DND-41 (cell line): ENCODE measurements around the gene CLEC19A.

Experiments used
- EZH2 ChIP-seq: IDR thresholded peaks from 3 replicates; pipeline ENCODE4 v1.6.1; 2012; ENCODE audit warnings: borderline replicate concordance, low read depth, mild to moderate bottlenecking, moderate library complexity, low read length, inconsistent platforms; ENCODE audit not compliant: severe bottlenecking
- TF ChIP-seq, protein P1 (sequence below): IDR thresholded peaks from 2 replicates; pipeline ENCODE4 v1.5.1; 2012; ENCODE audit warnings: borderline replicate concordance, low read length, moderate library complexity, mild to moderate bottlenecking; ENCODE audit not compliant: poor library complexity, severe bottlenecking; ENCODE audit errors: extremely low read depth

DNA sequence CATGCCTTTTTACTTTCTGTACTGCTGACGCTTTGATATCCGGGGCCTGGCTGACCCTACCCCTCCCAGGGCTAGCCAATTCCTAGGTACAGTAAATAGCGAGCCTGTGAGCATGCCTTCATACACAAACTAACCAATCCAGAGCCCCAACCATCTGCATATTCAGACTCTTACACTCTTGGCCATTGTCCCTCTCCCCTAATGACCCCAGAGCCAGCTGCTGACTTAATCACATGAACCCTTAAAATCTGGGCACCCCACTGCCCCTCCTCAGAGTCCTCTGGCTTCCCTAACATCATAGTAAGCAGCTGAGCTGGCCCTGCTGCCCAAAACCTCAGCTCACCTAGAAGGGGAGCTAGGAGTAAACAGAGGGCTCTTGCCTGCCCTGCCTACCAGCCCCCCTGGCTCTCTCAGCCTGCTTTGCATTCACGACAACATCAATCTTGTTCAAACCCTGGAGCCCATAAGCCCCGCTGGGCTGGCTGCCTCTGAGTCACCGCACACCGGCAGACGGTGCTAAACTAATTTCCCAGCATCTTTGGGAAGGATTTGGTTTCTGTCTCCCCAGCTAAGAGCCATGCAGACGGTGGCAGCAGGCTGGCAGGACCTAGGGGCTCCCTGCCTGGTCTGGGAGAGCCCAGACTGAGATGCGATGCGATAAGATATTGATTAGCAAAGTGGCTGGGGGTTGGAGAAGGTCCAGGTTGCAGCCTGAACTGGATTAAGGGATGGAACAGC, 63.2 kb downstream of the CLEC19A start:
- TF ChIP-seq, protein P1, sequence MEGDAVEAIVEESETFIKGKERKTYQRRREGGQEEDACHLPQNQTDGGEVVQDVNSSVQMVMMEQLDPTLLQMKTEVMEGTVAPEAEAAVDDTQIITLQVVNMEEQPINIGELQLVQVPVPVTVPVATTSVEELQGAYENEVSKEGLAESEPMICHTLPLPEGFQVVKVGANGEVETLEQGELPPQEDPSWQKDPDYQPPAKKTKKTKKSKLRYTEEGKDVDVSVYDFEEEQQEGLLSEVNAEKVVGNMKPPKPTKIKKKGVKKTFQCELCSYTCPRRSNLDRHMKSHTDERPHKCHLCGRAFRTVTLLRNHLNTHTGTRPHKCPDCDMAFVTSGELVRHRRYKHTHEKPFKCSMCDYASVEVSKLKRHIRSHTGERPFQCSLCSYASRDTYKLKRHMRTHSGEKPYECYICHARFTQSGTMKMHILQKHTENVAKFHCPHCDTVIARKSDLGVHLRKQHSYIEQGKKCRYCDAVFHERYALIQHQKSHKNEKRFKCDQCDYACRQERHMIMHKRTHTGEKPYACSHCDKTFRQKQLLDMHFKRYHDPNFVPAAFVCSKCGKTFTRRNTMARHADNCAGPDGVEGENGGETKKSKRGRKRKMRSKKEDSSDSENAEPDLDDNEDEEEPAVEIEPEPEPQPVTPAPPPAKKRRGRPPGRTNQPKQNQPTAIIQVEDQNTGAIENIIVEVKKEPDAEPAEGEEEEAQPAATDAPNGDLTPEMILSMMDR = no peak
- no peak for TF ChIP-seq EZH2
